Measurements from ENCODE around the gene HLA-E.
A peak's percentile ranks its signal among the peaks of the same experiment; 100 is the strongest.

Gene HLA-E

GRCh38 chr6:30500421-30501355, 11.4 kb downstream of the HLA-E start:
- Histone ChIP-seq H3K4me1 (ENCODE audit: control extremely low read depth in 1 of 4, control insufficient read depth in 4 of 4, insufficient read depth in 4 of 4, low read length in 3 of 4) (peaks cover 6 to 33% (median 22%) of the 10 kb centered on the region in 4 experiments), H3K27ac (ENCODE audit: insufficient read depth in 1 of 2, low read depth in 1 of 2, low read length in 2 of 2, poor library complexity in 1 of 2, severe bottlenecking in 2 of 2) (no peak overlapping the region), H3K36me3 (ENCODE audit: control insufficient read depth in 4 of 4, insufficient read depth in 4 of 4, low read length in 3 of 4) (no peaks in the 10 kb centered on the region), H3K9me3 (ENCODE audit: control extremely low read depth in 1 of 5, control insufficient read depth in 4 of 5, insufficient read depth in 2 of 5, low read depth in 1 of 5, low read length in 4 of 5) (no peaks in the 10 kb centered on the region), H3K4me3 (ENCODE audit: control insufficient read depth in 1 of 7, extremely low read depth in 1 of 7, insufficient read depth in 4 of 7, low read depth in 2 of 7, low read length in 6 of 7) (peak overlapping the region in 1 of 7 experiments; percentile 1), H3K27me3 (replicated peaks in 2 of 5; ENCODE audit: control insufficient read depth in 4 of 5, insufficient read depth in 5 of 5, low read length in 4 of 5) (no peaks in the 10 kb centered on the region)
- peak in 1 of 3 donors; percentile 45 for DNase-seq
- ChIA-PET POLR2A (interaction anchor here (0.7 to 1.3 kb wide), 3 partner anchors 9 to 18 kb away, joined by 3 to 5 read pairs (median 4); no protein-coding TSS in a partner anchor), CTCF (interaction anchor here (0.6 to 3.2 kb wide), 13 partner anchors 9 to 58 kb away, joined by 3 to 18 read pairs (median 4); no protein-coding TSS in a partner anchor)
- 39% methylated on average over 9 of the region's 10 CpGs for WGBS (ENCODE audit: insufficient coverage)

GRCh38 chr6:30507849-30508827, 18.8 kb downstream of the HLA-E start:
- H3K9me3 ChIP-seq (ENCODE audit: control extremely low read depth in 1 of 5, control insufficient read depth in 4 of 5, insufficient read depth in 2 of 5, low read depth in 1 of 5, low read length in 4 of 5): no peaks in the 10 kb centered on the region
- DNase-seq: peak in 1 of 3 donors; percentile 42
- H3K27me3 ChIP-seq (replicated peaks in 2 of 5; ENCODE audit: control insufficient read depth in 4 of 5, insufficient read depth in 5 of 5, low read length in 4 of 5): no peaks in the 10 kb centered on the region
- no peaks in the 10 kb centered on the region for H3K36me3 ChIP-seq (ENCODE audit: control insufficient read depth in 4 of 4, insufficient read depth in 4 of 4, low read length in 3 of 4)
- POLR2A ChIA-PET: interaction anchor here (0.8 to 2.1 kb wide), 3 partner anchors 15 to 37 kb away, joined by 3 to 8 read pairs (median 7); no protein-coding TSS in a partner anchor
- H3K4me3 ChIP-seq (ENCODE audit: control insufficient read depth in 1 of 7, extremely low read depth in 1 of 7, insufficient read depth in 4 of 7, low read depth in 2 of 7, low read length in 6 of 7): peak overlapping the region in 5 of 7 experiments; percentile 16 to 72 (median 51)
- H3K27ac ChIP-seq (ENCODE audit: insufficient read depth in 1 of 2, low read depth in 1 of 2, low read length in 2 of 2, poor library complexity in 1 of 2, severe bottlenecking in 2 of 2): peak overlapping the region; percentile 17 to 29
- H3K4me1 ChIP-seq (ENCODE audit: control extremely low read depth in 1 of 4, control insufficient read depth in 4 of 4, insufficient read depth in 4 of 4, low read length in 3 of 4): peaks cover 35 to 65% (median 46%) of the 10 kb centered on the region in 4 experiments
- WGBS (ENCODE audit: insufficient coverage): 97% methylated on average over 4 of the region's 5 CpGs
- CTCF ChIA-PET: interaction anchor here (1.0 to 5.5 kb wide), 8 partner anchors 9 to 36 kb away, joined by 4 to 80 read pairs (median 8); no protein-coding TSS in a partner anchor

- CTCF ChIA-PET: interaction anchor here (0.6 to 5.5 kb wide), 13 partner anchors 9 to 157 kb away, joined by 3 to 80 read pairs (median 6); no protein-coding TSS in a partner anchor
- Histone ChIP-seq H3K36me3 (ENCODE audit: control insufficient read depth in 4 of 4, insufficient read depth in 4 of 4, low read length in 3 of 4) (no peaks in the 10 kb centered on the region), H3K4me1 (ENCODE audit: control extremely low read depth in 1 of 4, control insufficient read depth in 4 of 4, insufficient read depth in 4 of 4, low read length in 3 of 4) (peaks cover 35 to 74% (median 48%) of the 10 kb centered on the region in 4 experiments), H3K4me3 (ENCODE audit: control insufficient read depth in 1 of 7, extremely low read depth in 1 of 7, insufficient read depth in 4 of 7, low read depth in 2 of 7, low read length in 6 of 7) (peak overlapping the region in 6 of 7 experiments; percentile 16 to 72 (median 42)), H3K27ac (ENCODE audit: insufficient read depth in 1 of 2, low read depth in 1 of 2, low read length in 2 of 2, poor library complexity in 1 of 2, severe bottlenecking in 2 of 2) (peak overlapping the region; percentile 17 to 64), H3K27me3 (replicated peaks in 2 of 5; ENCODE audit: control insufficient read depth in 4 of 5, insufficient read depth in 5 of 5, low read length in 4 of 5) (no peaks in the 10 kb centered on the region), H3K9me3 (ENCODE audit: control extremely low read depth in 1 of 5, control insufficient read depth in 4 of 5, insufficient read depth in 2 of 5, low read depth in 1 of 5, low read length in 4 of 5) (no peaks in the 10 kb centered on the region)
- WGBS (ENCODE audit: insufficient coverage): 0% methylated on average over 2 of the region's 5 CpGs
- POLR2A ChIA-PET: interaction anchor here (0.5 to 2.1 kb wide), 7 partner anchors 8 to 36 kb away, joined by 3 to 8 read pairs (median 5); partner anchors contain the start of gene HLA-E
- peak; percentile 84 to 94 (median 91) for DNase-seq
Measured at GRCh38 chr6:30508890-30509736, 19.8 kb downstream of the HLA-E start.

GRCh38 chr6:30510419-30511168, 21.3 kb downstream of the HLA-E start:
- peak overlapping the region in 1 of 2 experiments; percentile 64 for H3K27ac ChIP-seq (ENCODE audit: insufficient read depth in 1 of 2, low read depth in 1 of 2, low read length in 2 of 2, poor library complexity in 1 of 2, severe bottlenecking in 2 of 2)
- H3K27me3 ChIP-seq (replicated peaks in 2 of 5; ENCODE audit: control insufficient read depth in 4 of 5, insufficient read depth in 5 of 5, low read length in 4 of 5): no peaks in the 10 kb centered on the region
- H3K36me3 ChIP-seq (ENCODE audit: control insufficient read depth in 4 of 4, insufficient read depth in 4 of 4, low read length in 3 of 4): no peaks in the 10 kb centered on the region
- H3K9me3 ChIP-seq (ENCODE audit: control extremely low read depth in 1 of 5, control insufficient read depth in 4 of 5, insufficient read depth in 2 of 5, low read depth in 1 of 5, low read length in 4 of 5): no peaks in the 10 kb centered on the region
- ChIA-PET POLR2A (interaction anchor here (0.6 to 1.7 kb wide), 3 partner anchors 14 to 283 kb away, joined by 3 to 5 read pairs (median 5); no protein-coding TSS in a partner anchor), CTCF (interaction anchor here (0.9 to 5.5 kb wide), 9 partner anchors 9 to 34 kb away, joined by 3 to 80 read pairs (median 11); no protein-coding TSS in a partner anchor)
- H3K4me3 ChIP-seq (ENCODE audit: control insufficient read depth in 1 of 7, extremely low read depth in 1 of 7, insufficient read depth in 4 of 7, low read depth in 2 of 7, low read length in 6 of 7): peak overlapping the region in 2 of 7 experiments; percentile 4 to 34
- no peak for DNase-seq
- WGBS (ENCODE audit: insufficient coverage): 90% methylated on average over 3 of the region's 10 CpGs
- peaks cover 40 to 85% (median 59%) of the 10 kb centered on the region in 4 experiments for H3K4me1 ChIP-seq (ENCODE audit: control extremely low read depth in 1 of 4, control insufficient read depth in 4 of 4, insufficient read depth in 4 of 4, low read length in 3 of 4)

GRCh38 chr6:30511169-30511546, 21.8 kb downstream of the HLA-E start:
- DNase-seq: no peak
- Histone ChIP-seq H3K4me1 (ENCODE audit: control extremely low read depth in 1 of 4, control insufficient read depth in 4 of 4, insufficient read depth in 4 of 4, low read length in 3 of 4) (peaks cover 40 to 82% (median 64%) of the 10 kb centered on the region in 4 experiments), H3K4me3 (ENCODE audit: control insufficient read depth in 1 of 7, extremely low read depth in 1 of 7, insufficient read depth in 4 of 7, low read depth in 2 of 7, low read length in 6 of 7) (peak overlapping the region in 1 of 7 experiments; percentile 34), H3K9me3 (ENCODE audit: control extremely low read depth in 1 of 5, control insufficient read depth in 4 of 5, insufficient read depth in 2 of 5, low read depth in 1 of 5, low read length in 4 of 5) (no peaks in the 10 kb centered on the region), H3K27ac (ENCODE audit: insufficient read depth in 1 of 2, low read depth in 1 of 2, low read length in 2 of 2, poor library complexity in 1 of 2, severe bottlenecking in 2 of 2) (peak overlapping the region; percentile 6 to 64), H3K27me3 (replicated peaks in 2 of 5; ENCODE audit: control insufficient read depth in 4 of 5, insufficient read depth in 5 of 5, low read length in 4 of 5) (no peaks in the 10 kb centered on the region), H3K36me3 (ENCODE audit: control insufficient read depth in 4 of 4, insufficient read depth in 4 of 4, low read length in 3 of 4) (no peaks in the 10 kb centered on the region)
- ChIA-PET POLR2A (interaction anchor here (1.0 to 1.7 kb wide), 2 partner anchors 15 to 17 kb away, joined by 3 to 5 read pairs; no protein-coding TSS in a partner anchor), CTCF (interaction anchor here (0.9 to 5.5 kb wide), 7 partner anchors 10 to 33 kb away, joined by 3 to 80 read pairs (median 15); no protein-coding TSS in a partner anchor)
- 48% methylated on average over 4 of the region's 5 CpGs for WGBS (ENCODE audit: insufficient coverage)

Data from common myeloid progenitor, CD34-positive (primary cell).